Activated naive CD4-positive, alpha-beta T cell treated with anti-CD3 and anti-CD28 coated beads, Interleukin-2, amount 50 U/mL, for 72 hours (primary cell): ENCODE results near the gene FRMD4B. TPM values are rescaled to one million over a fixed set of nuclear protein-coding genes. Genes with fewer than 3 reads are reported as not detected.

Experiments used
- ATAC-seq, 2 donors: fragments of 150-1000 bp; cut with Tn5 transposase; 2 replicates each; pipeline ENCODE4 v1.10.0; 2021; ENCODE audit warnings: mild to moderate bottlenecking in 2 of 2, moderate library complexity in 2 of 2
- DNase-seq, 2 donors: peaks; one replicate each; pipeline ENCODE4 v3.0.0; 2021 to 2022; ENCODE audit warnings: low spot score in 2 of 2
- H3K27ac Mint-ChIP-seq, 2 donors: one replicate each; pipeline ENCODE4 v1.8.0; 2022; ENCODE audit warnings: mild to moderate bottlenecking in 2 of 2, mixed read lengths in 2 of 2
- H3K36me3 Mint-ChIP-seq, 2 donors: one replicate each; pipeline ENCODE4 v1.8.0; 2022; ENCODE audit warnings: mixed read lengths in 2 of 2
- H3K9me3 Mint-ChIP-seq, 2 donors: one replicate each; pipeline ENCODE4 v1.8.0; 2022; ENCODE audit warnings: mixed read lengths in 2 of 2
- total RNA-seq, 2 donors: library from RNA; stranded (reverse); gene quantifications; one replicate each; pipeline ENCODE4 v1.2.3, GENCODE V29; 2022

FRMD4B gene
- total RNA-seq, 2 donors from 2014 or later, result 1.7 to 34.5 TPM

- peak overlapping the region in 1 of 2 donors; percentile 39 for H3K27ac Mint-ChIP-seq
- ATAC-seq (no peak), DNase-seq (no peak)
- no peaks in the 10 kb centered on the region for H3K36me3 Mint-ChIP-seq
- no peaks in the 10 kb centered on the region for H3K9me3 Mint-ChIP-seq
Observed at GRCh38 chr3:69321301-69322157, 64.4 kb downstream of the FRMD4B start.

- no peaks in the 10 kb centered on the region for H3K36me3 Mint-ChIP-seq
- no peaks in the 10 kb centered on the region for H3K9me3 Mint-ChIP-seq
- ATAC-seq, result no peak
- no peak for DNase-seq
- H3K27ac Mint-ChIP-seq, result no peak overlapping the region
Observed at GRCh38 chr3:69320871-69321271, 65.0 kb downstream of the FRMD4B start.

GRCh38 chr3:69319652-69320051 lies 66.2 kb downstream of the FRMD4B start:
- no peaks in the 10 kb centered on the region for H3K36me3 Mint-ChIP-seq
- DNase-seq (no peak), ATAC-seq (no peak)
- no peaks in the 10 kb centered on the region for H3K9me3 Mint-ChIP-seq
- no peak overlapping the region for H3K27ac Mint-ChIP-seq

- Mint-ChIP-seq H3K9me3 (no peaks in the 10 kb centered on the region), H3K36me3 (no peaks in the 10 kb centered on the region), H3K27ac (no peak overlapping the region)
- ATAC-seq, result no peak
- DNase-seq, result no peak
Observed at GRCh38 chr3:69318410-69318809, 67.5 kb downstream of the FRMD4B start.

- no peak for DNase-seq
- ATAC-seq, result no peak
- Mint-ChIP-seq H3K36me3 (no peaks in the 10 kb centered on the region), H3K9me3 (no peaks in the 10 kb centered on the region), H3K27ac (no peak overlapping the region)
Observed at GRCh38 chr3:69313251-69313650, 72.6 kb downstream of the FRMD4B start.

- Mint-ChIP-seq H3K36me3 (no peaks in the 10 kb centered on the region), H3K9me3 (no peaks in the 10 kb centered on the region), H3K27ac (no peak overlapping the region)
- ATAC-seq, result no peak
- no peak for DNase-seq
Observed at GRCh38 chr3:69309814-69310213, 76.1 kb downstream of the FRMD4B start.

GRCh38 chr3:69306239-69307185 lies 79.4 kb downstream of the FRMD4B start:
- Mint-ChIP-seq H3K27ac (peak overlapping the region in 1 of 2 donors; percentile 57), H3K36me3 (no peaks in the 10 kb centered on the region), H3K9me3 (no peaks in the 10 kb centered on the region)
- peak; percentile 60 to 74 for DNase-seq
- peak; percentile 85 to 87 for ATAC-seq

GRCh38 chr3:69305011-69305410 lies 80.9 kb downstream of the FRMD4B start:
- no peaks in the 10 kb centered on the region for H3K9me3 Mint-ChIP-seq
- H3K27ac Mint-ChIP-seq, result peak overlapping the region in 1 of 2 donors; percentile 67
- no peaks in the 10 kb centered on the region for H3K36me3 Mint-ChIP-seq
- DNase-seq, result no peak
- peak; percentile 87 to 94 for ATAC-seq

GRCh38 chr3:69304396-69304795 lies 81.5 kb downstream of the FRMD4B start:
- H3K9me3 Mint-ChIP-seq, result no peaks in the 10 kb centered on the region
- ATAC-seq (no peak), DNase-seq (no peak)
- no peaks in the 10 kb centered on the region for H3K36me3 Mint-ChIP-seq
- H3K27ac Mint-ChIP-seq, result no peak overlapping the region

GRCh38 chr3:69300296-69300695 lies 85.6 kb downstream of the FRMD4B start:
- H3K36me3 Mint-ChIP-seq, result no peaks in the 10 kb centered on the region
- no peaks in the 10 kb centered on the region for H3K9me3 Mint-ChIP-seq
- no peak overlapping the region for H3K27ac Mint-ChIP-seq
- no peak for ATAC-seq
- DNase-seq, result no peak

GRCh38 chr3:69299344-69299743 lies 86.5 kb downstream of the FRMD4B start:
- H3K27ac Mint-ChIP-seq, result no peak overlapping the region
- H3K36me3 Mint-ChIP-seq, result no peaks in the 10 kb centered on the region
- ATAC-seq, result no peak
- no peak for DNase-seq
- no peaks in the 10 kb centered on the region for H3K9me3 Mint-ChIP-seq

GRCh38 chr3:69297501-69297900 lies 88.4 kb downstream of the FRMD4B start:
- H3K36me3 Mint-ChIP-seq, result no peaks in the 10 kb centered on the region
- no peak for ATAC-seq

GRCh38 chr3:69296995-69297394 lies 88.9 kb downstream of the FRMD4B start:
- ATAC-seq (no peak), DNase-seq (no peak)
- no peak overlapping the region for H3K27ac Mint-ChIP-seq
- no peaks in the 10 kb centered on the region for H3K36me3 Mint-ChIP-seq
- no peaks in the 10 kb centered on the region for H3K9me3 Mint-ChIP-seq

More at GRCh38 chr3:69297501-69297900, 88.4 kb downstream of the FRMD4B start:
- no peak for DNase-seq
- no peaks in the 10 kb centered on the region for H3K9me3 Mint-ChIP-seq
- no peak overlapping the region for H3K27ac Mint-ChIP-seq

GRCh38 chr3:69294014-69294766 lies 91.7 kb downstream of the FRMD4B start:
- peak; percentile 45 to 68 for ATAC-seq
- DNase-seq, result no peak
- Mint-ChIP-seq H3K9me3 (peaks cover 0 to 4% of the 10 kb centered on the region in 2 donors), H3K36me3 (no peaks in the 10 kb centered on the region), H3K27ac (no peak overlapping the region)

GRCh38 chr3:69292959-69293574 lies 92.8 kb downstream of the FRMD4B start:
- Mint-ChIP-seq H3K9me3 (peaks cover 0 to 4% of the 10 kb centered on the region in 2 donors), H3K27ac (no peak overlapping the region), H3K36me3 (no peaks in the 10 kb centered on the region)
- no peak for ATAC-seq
- no peak for DNase-seq

- Mint-ChIP-seq H3K27ac (no peak overlapping the region), H3K36me3 (no peaks in the 10 kb centered on the region), H3K9me3 (peaks cover 0 to 4% of the 10 kb centered on the region in 2 donors)
- DNase-seq, result no peak
- ATAC-seq, result no peak
Observed at GRCh38 chr3:69292185-69292584, 93.7 kb downstream of the FRMD4B start.
